Activated naive CD4-positive, alpha-beta T cell (primary cell): Measurements from ENCODE around the gene CPXM2.

Source experiments
- DNase-seq, 4 experiments: peaks; one replicate each; lab custom pipeline; 2025; lab: John Stamatoyannopoulos, UW

CPXM2 gene

GRCh38 chr10:123904834-123905409 lies 13.3 kb upstream of the CPXM2 start:
- no peak for DNase-seq

DNA sequence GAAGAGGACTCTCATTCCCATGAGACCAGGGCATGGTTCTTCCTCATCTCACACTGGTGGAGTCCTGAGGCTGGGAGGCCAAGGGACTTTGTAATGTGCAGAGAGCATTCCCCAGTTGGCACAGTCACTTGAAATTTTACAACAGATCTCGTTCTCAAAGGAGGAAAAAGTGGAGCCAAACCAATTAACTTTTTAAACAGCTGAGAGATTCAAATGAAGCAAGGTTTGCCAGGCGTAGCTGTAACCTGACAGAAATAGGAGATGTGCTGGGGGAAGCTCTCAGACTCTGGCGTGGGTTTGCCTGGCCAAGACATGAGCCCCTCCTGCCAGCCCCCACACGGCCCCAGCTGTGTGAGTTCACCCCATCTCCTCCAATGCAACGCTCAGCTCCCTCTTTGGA lies 12.0 kb upstream of the CPXM2 start:
- DNase-seq, result no peak

- no peak for DNase-seq
Measured at GRCh38 chr10:123901621-123902020, 10.0 kb upstream of the CPXM2 start.

DNA sequence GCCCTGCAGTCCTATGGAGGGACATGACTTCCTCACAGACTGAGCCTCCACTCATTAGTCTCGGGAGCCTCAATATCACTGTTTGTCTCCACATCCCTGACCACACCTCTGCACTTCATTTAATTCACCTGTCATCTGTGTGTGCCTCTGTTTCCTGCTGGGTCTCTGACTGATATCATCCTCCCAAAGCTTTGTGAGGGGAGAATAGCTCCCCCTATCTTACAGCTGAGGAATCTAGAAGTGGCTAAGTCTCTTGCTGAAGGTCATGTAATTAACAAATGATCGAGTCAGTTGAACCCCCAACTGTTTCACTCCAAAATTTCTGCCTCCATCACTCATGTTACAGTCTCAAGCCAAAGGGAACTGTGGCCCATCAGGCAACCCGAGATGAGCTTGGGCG lies 5.5 kb upstream of the CPXM2 start:
- DNase-seq, result no peak

DNA sequence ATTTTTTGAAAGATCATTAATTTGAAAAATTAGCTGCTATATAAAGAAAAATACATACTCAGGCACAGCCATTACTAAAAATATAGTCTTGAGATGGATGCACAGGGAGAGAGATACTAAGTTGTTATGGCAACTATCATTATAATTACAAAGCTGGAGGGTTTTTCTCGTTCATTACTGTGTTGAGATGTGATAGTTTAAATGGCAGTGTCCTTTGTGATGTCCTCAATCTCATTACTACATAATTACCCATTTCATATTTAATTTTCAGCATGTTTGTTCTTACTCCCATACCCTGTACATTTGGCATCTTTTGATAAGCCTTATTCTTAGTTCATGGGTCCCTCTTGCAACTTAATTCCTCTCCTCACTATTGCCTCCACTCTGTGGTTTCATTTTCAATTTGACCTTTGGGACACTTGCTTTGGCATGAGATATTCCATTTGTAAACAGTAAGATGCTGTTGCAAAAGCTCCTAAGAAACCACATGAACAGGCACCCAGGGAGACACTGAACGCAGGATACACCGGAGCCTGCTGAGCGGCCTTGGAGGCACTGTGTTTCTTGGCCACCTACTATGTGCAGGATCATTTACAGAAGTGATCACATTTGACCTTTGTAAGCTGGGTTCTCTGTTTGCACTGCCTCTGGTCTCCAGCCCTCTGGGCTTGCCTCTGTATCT lies 4.8 kb upstream of the CPXM2 start:
- DNase-seq, result no peak

GRCh38 chr10:123893651-123894050 lies 2.0 kb upstream of the CPXM2 start:
- DNase-seq, result no peak

- no peak for DNase-seq
Measured at GRCh38 chr10:123890756-123891143, 857 bp downstream of the CPXM2 start.

DNA sequence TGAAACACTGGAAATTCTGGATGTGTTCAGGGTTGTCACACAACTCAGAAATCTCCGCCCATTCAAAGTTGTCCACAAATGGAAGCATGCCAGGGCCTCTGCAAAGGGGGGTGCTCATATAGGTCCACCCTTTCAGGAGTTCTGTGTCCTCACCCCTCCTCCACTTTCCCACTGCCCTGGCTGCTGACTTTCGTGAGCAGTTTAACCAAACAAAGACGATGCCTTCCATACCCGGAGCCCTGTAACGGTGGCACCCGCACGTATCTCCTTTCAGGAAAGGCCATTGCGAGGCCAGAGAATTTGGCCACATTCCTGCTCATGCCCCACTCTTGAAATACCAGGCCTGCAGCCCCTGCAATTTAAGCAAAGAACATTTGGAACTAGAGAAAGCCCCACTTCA lies 1.4 kb downstream of the CPXM2 start:
- DNase-seq, result no peak

DNA sequence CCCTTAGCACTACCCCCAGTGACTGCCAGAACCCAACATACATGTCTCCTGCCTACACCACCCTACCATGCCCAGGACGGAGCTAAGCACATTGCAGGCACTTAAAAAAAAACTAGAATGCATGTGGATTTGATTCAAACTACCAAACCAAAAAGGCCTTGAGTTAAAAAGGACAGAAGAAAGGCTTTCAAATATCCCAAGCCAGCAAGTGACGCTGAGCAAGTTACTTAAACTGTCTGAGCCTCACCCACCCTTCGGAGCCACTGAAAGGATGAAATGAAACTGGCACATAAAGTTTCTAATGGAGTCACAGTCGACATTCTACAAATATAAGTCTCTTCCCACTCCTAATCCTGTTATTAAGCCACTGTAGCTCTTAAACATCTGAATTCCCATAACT lies 1.8 kb downstream of the CPXM2 start:
- no peak for DNase-seq

DNA sequence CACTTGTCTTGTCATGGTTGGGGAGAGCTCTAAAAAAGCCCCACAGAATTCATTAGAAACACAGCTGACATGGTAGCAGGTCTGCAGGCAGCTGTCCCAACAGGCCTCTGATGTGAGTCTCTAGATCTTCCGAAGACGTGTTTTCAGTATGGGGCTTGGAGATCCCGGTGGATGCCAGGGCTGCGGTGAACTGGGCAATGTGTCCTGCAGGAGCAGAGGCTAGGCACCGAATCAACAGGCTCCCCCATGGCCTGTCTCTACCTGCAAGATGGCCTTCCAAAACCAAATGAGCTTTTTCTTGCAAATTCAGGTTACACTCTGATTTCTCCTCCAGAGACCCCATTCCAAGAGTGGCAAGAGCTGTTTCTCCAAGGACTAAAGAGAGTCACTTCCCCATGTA lies 2.9 kb downstream of the CPXM2 start:
- DNase-seq, result no peak

GRCh38 chr10:123888256-123888655 lies 3.4 kb downstream of the CPXM2 start:
- no peak for DNase-seq

GRCh38 chr10:123886292-123886691 lies 5.3 kb downstream of the CPXM2 start:
- no peak for DNase-seq

DNA sequence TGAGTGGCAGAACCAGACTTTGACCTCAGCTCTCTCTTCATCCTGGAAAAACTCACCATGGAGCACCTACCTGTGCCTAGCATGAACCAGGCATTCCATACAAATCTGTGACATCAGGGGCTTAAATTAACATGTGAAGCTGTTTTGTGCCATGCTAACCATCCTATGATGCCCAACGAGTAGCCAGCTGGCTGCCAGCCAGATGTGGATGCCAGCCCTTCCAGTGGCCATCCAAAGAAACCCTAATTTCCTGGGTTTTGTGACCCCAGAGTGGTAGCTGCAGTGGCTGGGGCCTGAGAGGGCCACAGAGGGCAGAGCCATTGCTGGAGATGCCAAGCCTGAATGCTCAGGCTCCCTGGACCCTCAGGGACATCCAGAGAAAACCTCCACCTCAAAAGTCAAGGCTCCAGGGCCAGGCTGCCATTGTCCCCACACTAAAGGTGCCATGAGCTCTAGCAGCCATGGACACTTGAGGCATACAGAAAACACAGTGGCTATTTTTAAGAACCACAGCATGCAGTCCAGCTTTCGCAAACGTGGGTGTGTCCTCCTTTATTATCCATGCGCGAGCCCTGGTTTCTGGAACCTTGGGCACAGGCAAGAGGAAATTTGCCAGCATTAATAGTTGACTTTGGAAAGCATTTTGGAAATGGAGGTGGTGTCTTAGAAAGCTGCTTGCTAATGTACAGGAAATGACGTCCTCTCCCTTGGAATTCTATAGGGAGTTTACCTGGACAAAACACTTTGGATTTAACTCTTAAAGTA lies 6.0 kb downstream of the CPXM2 start:
- no peak for DNase-seq

DNA sequence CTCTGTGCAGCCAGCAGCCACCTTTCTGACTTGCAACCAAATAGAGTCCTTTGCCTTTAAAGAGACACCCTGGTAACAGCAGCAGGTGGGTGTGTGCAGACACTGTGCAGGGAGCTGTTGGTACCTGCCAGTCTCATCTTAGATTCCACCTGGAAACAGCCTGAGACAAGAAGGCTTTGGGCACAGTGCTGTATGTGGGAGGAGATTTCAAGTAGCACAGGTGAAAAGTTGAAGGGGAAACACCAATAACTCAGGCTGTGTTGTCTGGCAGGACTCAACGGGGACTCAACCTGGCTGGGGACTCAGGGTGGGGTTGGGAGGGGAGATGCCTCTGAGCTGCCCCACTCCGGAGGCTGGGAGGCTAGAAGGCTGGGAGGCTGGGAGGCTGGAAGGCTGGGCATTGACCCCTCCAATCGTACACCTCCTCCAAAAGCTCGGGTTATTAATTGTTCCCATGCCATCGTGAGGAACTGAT lies 6.7 kb downstream of the CPXM2 start:
- DNase-seq, result no peak

- no peak for DNase-seq
Measured at GRCh38 chr10:123884351-123884906, 7.2 kb downstream of the CPXM2 start.

DNA sequence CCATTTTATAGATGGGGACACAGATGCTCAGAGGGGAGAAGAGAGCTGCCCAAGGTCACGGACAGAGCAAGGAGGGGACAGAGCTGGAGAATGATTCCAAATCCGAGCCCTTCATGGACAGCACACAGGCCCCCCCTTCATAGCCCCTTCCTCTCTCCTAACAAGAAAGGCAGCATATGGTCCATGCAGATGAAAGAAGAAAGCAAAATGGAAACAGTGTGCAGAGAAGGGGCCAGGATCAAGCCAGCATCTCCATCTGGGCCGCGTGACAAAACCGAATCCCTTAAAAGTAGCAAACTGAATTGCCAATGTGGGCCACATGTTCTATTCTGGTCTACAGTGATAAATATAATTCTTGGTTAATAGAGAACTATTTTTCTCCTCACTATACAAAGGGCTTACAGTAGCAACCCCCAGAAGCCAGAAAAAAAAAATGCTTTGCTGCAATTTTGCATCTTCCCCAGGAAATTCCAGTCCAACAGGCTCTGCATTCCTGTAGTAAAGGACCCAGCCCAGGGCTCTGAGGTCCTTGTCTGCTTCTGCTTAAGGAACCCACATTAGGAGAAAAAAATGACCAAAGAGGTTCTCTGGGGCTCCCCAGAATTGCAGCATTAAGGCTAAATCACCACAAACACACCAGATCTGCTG lies 7.8 kb downstream of the CPXM2 start:
- DNase-seq, result no peak

DNA sequence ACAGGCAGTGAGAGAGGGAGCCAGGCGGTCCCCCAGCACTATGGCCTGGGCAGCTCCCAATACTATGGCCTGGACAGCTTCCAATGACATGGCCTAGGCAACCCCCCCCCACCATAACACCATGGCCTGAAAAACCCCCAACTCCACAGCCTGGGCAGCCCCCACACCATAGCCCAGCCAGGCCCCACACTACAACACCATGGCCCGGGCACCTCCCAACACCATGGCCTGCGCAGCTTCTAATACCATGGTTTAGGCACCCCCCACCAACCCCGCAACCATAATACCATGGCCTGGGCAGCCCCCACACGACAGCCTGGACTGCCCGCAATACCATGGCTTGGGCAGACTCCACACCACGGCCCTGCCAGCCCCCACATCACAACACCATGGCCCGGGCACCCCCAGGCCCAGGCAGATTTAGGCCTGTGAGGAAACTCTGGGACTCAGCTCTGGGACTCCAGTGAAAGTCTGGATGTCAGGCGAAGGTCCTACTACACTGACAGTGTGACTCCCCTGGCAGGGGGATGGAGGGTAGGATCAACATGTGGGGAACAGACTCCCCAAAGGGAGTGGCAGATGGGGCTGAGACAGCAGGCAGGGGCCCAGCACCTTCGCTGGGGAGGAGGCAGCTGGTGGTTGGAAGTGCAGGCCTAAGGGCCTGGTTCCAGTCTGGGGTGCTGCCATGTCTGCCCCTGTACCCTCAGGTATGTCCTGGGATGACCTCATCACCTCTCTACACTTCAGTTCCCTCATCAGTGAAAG lies 8.7 kb downstream of the CPXM2 start:
- no peak for DNase-seq

DNA sequence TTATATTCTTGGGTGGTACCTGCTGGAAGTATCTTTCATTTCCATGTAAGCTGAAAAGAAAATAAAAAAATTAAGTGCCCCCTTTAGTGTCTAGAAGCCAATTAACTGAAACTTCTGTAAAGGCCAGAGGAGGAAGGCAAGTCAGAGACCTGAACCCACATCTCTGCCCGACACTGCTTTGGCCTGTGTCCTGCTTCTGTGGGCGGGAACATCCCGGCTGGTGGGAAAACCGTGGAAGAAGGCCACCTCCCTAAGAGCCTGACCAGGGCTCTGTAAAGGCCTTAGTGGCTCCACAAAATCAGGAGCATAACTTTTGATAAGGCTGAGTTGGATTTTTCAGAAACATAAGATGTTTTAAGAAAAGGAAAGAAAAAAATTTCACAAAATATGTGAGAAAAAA lies 9.4 kb downstream of the CPXM2 start:
- no peak for DNase-seq

DNA sequence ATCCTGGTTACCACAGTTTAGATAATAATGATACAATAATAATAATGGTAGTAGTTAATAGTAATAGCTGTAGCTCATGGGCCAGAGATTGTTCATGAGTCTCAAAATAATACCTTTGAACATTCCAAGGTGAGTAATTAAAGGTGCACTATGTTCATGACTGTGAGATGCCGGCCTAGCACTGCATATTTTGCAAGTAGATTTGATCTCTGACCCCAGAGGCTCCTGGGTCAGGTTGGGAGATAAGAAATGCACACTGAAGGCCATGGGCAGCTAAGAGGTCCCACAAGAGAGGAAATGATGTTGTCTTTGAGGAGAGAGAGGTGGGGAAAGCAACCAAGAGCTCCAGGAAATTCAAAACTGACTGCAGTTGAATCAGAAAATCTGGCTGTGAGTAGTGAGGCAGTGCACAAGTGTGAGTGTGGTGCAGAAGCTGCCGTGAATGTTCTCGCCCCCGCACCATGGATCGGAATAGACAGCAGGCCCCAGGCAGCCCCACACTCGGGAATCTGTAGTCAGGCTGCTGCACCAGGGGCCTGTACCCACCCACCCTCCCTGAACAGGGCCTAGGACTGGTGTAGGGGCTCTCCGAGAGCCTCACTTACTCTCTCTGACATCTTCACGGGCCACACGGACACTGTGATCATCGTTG lies 11.9 kb downstream of the CPXM2 start:
- DNase-seq, result no peak

DNA sequence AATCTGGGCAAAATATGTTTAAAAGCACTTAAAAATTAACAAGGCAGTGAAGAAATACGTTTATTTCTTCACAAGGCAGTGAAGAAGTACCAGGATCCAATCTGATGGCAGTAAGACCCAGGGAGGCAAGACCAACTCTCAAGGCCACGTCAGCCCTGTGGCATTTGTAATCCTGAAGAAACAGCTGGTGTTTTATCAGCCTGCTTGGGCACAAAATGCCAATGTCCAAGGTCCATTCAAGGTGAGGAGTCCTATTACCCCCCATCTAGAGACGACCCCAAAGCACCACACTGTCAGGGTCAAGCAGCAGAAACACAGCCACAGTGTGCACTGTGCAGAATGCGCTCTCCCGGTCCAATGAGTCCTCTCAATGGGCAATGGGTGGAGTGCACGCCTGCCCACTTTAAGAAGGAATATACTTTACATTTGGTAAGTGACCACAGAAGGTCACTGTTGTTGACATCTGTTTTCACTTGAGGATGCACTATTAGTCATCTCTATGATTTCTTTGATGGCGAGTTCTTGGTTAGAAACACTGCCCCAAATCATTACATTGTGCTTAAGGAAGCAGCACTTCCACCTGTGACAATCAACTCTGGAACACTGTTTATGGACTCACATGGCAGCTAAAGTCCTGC lies 12.8 kb downstream of the CPXM2 start:
- DNase-seq, result no peak

DNA sequence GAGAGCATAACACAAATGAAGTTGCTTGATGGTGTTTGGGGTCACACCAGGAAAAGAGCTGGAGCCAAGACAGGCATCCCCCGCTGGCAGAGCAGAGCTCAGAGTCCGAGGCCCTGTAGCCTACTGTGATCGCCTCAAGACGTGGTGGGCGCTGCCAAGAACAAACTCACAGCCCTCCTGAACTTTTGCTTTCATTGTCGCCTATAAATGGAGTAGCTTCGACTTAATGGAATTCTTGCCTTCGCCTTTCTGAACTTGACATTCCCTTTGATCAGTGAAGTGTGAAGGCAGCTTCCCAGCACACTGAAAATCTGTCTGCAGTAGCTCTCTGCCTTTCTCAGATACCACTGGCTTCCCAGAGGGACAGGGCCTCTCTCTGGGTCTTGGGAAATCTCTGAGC lies 21.3 kb downstream of the CPXM2 start:
- no peak for DNase-seq
